GM18502 (cell line): ENCODE data around the gene TTC36.

Source experiments
- ATAC-seq: cut with Tn5 transposase; IDR thresholded peaks from one replicate; pipeline ENCODE4 v1.9.1; 2021; ENCODE audit warnings: mild to moderate bottlenecking; ENCODE audit not compliant: unreplicated experiment, poor library complexity

TTC36 gene

DNA sequence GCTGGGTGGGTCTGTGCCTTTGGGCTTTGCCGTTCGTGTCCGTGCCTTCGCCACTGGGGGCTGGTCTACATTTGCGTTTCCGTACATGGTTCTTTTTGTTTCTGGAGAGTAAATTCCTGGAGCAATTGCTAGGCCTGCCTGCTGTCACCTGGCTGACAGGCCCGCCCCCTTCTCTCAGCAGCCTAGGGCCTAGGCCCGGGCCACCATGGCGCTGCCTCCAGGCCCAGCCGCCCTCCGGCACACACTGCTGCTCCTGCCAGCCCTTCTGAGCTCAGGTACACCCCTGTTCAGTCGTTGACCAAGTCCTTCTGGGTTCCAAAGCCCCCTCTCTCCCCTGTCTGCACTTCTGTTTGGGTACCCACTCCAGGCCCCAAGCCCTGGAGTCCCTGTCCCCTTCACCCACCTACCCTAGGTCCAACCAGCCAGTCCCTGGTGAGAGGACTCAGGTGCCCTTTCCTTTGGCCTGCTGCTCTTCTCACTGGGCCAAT lies 4.4 kb downstream of the TTC36 start:
- ATAC-seq = peak; percentile 4

DNA sequence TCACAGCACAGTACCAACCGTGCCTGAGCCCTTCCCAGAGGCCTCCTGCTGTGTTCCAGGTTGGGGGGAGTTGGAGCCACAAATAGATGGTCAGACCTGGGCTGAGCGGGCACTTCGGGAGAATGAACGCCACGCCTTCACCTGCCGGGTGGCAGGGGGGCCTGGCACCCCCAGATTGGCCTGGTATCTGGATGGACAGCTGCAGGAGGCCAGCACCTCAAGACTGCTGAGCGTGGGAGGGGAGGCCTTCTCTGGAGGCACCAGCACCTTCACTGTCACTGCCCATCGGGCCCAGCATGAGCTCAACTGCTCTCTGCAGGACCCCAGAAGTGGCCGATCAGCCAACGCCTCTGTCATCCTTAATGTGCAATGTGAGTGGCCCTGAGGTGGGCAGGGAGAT lies 4.8 kb downstream of the TTC36 start:
- no peak for ATAC-seq

DNA sequence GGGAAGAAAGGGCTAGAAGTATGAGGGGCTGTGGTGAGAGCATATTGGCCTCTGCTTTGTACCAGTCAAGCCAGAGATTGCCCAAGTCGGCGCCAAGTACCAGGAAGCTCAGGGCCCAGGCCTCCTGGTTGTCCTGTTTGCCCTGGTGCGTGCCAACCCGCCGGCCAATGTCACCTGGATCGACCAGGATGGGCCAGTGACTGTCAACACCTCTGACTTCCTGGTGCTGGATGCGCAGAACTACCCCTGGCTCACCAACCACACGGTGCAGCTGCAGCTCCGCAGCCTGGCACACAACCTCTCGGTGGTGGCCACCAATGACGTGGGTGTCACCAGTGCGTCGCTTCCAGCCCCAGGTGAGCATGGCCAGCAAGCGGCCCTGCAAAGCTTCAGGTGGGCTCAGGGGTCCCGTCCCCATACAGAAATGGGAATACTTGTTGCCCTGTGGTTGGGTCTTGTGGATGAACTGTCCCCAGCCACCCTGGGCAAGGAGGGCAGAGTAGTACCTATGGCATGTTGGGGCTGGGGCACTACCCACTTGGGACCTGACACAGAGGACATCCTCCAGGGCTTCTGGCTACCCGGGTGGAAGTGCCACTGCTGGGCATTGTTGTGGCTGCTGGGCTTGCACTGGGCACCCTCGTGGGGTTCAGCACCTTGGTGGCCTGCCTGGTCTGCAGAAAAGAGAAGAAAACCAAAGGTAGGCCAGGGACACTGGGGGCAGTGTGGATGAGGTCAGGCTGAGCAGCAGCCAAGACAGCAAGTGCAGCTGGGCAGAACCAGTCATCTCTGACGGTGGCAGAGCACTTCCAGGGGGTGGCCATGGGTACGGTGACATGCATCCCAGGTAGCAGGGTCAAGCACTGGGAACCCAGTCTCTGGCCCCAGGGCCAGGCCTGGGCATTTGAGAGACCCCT lies 5.8 kb downstream of the TTC36 start:
- ATAC-seq = no peak

DNA sequence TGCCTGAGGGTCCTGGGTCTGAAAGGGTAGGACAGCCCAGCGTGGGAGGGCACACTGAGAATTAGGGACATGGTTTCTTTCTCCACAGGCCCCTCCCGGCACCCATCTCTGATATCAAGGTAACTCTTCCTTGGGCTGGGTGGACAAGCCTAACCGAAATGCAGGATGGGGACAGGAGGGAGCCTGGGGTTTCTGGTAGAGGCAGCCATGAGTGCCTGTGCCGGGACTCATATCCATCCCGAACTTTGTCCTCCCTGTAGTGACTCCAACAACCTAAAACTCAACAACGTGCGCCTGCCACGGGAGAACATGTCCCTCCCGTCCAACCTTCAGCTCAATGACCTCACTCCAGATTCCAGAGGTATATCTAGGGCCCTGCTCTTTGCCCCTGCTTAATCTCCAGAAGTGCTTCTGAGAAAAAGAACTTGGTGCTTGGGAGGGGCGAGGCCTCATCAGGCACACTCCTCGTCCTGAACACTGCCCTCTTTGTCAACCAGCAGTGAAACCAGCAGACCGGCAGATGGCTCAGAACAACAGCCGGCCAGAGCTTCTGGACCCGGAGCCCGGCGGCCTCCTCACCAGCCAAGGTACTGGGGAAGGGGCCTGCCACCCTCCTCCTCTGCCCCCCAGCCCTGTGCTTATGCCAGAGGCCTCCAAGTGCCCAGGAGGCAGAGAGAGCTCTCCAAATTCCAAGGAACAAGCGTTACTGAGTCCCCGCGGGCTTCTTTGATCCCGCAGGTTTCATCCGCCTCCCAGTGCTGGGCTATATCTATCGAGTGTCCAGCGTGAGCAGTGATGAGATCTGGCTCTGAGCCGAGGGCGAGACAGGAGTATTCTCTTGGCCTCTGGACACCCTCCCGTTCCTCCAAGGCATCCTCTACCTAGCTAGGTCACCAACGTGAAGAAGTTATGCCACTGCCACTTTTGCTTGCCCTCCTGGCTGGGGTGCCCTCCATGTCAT lies 6.8 kb downstream of the TTC36 start:
- ATAC-seq = no peak

DNA sequence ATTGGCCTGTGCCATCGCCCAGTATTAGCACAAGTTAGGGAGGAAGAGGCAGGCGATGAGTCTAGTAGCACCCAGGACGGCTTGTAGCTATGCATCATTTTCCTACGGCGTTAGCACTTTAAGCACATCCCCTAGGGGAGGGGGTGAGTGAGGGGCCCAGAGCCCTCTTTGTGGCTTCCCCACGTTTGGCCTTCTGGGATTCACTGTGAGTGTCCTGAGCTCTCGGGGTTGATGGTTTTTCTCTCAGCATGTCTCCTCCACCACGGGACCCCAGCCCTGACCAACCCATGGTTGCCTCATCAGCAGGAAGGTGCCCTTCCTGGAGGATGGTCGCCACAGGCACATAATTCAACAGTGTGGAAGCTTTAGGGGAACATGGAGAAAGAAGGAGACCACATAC lies 8.0 kb downstream of the TTC36 start:
- ATAC-seq = no peak

DNA sequence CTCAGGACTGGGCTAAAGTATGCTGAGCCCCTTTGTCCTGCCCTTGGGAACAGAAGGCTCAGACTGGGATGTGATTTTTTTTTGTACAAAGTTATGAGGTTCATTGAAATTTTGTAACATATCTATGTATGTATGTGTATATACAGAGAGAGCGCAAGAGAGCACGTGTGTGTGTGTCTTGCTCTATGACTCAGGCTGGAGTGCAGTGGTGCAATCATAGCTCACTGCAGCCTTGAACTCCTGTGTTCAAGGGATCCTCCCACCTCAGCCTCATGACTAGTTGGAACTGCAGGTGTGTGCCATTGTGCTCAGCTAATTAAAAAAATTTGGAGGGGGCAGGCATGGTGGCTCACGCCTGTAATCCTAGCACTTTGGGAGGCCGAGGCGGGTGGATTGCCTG lies 9.5 kb downstream of the TTC36 start:
- ATAC-seq = no peak

DNA sequence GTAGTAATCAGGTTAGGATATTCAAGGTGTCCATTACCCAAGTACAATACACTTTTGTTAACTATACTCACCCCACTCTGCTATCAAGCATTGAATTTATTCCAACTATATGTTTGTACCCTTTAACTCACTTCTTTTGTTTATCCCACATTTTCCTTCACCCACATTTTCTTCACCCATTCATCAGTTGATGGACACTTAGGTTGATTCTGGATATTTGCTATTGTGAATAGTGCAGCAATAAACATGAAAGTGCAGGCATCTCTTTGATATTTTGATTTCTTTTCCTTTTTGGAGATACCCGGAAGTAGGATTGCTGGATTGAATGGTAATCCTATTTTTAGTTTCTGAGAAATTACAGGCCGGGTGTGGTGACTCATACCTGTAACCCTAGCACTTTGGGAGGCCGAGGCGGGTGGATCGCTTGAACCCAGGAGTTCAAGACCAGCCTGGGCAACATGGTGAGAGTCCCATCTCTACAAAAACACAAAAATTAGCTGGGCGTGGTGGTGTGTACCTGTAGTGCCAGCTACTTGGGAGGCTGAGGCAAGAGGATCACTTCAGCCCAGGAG lies 10.2 kb downstream of the TTC36 start:
- ATAC-seq = no peak

DNA sequence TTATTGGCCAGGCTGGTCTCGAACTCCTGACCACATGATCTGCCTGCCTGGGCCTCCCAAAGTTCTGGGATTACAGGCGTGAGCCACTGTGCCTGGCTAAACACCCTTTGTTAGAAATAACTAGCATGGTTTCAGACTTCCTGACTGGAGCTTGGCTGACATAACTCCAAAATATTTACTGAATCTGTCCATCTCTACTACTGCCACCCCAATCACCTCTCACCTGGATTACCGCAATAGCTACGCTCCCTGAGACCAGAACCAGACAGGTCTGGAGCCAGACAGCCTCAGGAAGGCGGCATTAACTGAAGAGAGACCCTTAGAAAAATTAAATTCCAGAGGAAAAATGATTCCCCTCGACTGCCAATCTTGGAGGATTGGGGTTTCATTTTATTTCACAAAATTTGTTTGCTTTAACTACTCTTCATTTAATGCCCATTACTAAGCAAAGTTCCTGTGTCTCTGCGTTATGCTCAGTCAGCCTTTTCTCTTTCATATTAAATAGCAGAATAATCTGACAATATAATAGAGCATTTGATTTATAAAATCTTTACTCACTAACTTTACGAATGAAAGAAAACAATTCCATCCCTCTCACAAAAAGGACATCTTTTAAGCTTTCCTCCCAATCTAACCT lies 16.9 kb downstream of the TTC36 start:
- ATAC-seq = no peak

DNA sequence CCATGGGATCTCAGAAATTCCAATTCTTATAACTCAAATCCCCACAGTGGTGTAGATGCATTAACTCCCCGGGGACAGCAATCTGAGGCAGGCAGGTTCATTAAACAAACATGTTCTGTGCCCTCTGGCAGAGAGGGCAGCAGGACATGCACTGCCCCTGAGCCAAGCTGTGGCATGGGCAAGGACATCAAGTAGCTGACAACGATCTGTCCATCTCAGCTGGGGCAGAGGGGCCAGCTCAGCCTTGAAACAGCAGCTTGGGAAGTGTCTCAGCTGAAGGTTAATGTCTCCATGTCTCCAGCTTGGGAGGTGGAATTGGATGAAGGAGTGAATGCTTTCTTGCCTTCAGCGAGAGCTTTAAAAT lies 17.4 kb downstream of the TTC36 start:
- no peak for ATAC-seq

DNA sequence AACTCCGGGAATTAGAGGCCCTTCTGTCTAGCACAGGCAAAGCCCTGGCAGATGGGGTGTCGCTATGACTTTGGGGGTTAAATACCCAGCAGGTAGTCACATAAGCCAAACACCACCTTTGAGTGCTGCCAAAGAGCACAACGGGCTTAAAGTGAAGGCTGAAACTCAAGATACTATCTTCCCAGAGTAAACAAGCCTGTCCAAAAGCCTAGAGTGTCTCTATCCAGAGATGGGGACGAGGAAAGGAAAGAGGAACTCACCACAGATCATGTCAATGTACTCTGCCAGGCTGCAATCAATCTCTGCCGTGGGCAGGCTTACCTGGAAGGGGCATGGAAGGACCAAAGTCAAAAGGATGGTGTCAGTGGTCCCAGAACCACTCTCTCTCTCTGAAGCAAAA lies 18.3 kb downstream of the TTC36 start:
- no peak for ATAC-seq

DNA sequence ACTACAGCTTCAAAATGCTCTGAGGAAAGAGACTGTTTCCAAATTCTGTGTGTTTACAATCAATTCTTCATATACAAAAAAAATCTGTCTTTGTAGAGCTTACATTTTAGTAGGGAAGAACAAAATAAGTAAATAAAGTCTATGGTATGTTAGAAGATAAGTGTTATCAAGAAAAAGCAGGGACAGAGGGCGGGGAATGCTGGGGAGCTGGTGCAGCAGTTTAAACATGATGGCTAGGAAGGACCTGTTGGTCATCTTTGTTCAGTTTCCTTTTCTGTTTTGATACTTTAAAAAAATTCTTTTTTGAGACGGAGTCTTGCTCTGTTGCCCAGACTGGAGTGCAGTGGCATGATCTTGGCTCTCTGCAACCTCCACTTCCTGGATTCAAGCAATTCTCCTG lies 19.9 kb downstream of the TTC36 start:
- no peak for ATAC-seq

DNA sequence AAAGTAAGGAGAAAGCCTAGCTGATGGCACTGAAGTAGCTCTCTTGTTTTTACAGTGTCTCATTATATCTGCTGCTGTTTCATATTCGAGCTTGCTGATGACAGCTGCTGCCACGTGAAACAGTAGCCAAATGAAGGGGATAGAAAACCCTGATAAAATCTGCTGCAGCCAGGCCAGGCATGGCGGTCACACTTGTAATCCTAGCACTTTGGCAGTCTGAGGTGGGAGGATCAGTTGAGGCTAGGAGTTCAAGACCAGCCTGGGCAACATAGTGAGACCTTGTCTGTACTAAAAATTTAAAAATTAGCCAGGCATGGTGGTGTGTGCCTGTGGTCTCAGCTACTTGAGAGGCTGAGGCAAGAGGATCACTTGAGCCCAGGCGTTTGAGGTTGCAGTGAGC lies 25.1 kb downstream of the TTC36 start:
- no peak for ATAC-seq

DNA sequence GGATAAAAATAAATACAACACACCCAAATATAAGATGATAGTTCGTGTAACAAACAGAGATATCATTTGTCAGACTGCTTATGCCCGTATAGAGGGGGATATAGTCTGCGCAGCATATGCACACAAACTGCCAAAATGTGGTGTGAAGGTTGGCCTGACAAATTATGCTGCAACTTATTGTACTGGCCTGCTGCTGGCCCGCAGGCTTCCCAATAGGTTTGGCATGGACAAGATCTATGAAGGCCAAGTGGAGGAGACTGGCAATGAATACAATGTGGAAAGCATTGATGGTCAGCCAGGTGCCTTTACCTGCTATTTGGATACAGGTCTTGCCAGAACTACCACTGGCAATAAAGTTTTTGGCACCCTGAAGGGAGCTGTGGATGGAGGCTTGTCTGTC lies 33.5 kb downstream of the TTC36 start:
- no peak for ATAC-seq

DNA sequence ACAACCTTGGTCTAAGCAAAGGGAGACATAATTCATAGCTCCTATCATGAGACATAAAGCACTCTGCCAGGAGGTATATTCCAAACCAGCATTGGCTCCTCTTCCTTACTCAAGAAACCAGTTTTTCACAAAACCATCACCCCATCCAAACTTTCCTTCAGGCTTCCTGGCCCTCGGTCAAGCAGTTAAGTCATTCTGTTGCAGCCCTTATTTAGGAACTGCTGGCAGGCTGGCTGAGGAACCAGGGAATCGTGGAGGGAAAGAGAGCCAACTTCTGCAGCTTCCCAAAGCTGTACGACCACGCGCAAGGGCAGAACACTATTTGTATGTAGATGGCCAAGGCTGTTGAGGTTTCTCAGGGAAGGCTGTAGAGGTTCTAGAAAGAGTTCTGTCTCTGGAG lies 37.8 kb downstream of the TTC36 start:
- no peak for ATAC-seq

DNA sequence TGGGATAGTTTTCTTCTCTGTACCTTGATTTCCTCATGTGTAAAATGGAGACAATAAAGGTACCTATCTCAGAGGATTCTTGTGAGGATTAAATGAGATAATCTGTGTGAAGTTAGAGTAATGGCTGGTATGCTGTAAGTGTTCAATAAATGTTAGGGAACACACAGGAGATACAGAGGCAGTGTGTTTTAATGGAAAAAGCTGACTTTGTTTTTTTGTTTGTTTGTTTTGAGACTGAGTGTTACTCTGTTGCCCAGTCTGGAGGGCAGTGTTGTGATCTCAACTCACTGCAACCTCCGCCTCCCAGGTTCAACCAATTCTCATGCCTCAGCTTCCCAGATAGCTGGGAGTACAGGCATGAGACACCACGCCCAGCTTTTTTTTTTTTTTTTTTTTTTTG lies 42.4 kb downstream of the TTC36 start:
- no peak for ATAC-seq

DNA sequence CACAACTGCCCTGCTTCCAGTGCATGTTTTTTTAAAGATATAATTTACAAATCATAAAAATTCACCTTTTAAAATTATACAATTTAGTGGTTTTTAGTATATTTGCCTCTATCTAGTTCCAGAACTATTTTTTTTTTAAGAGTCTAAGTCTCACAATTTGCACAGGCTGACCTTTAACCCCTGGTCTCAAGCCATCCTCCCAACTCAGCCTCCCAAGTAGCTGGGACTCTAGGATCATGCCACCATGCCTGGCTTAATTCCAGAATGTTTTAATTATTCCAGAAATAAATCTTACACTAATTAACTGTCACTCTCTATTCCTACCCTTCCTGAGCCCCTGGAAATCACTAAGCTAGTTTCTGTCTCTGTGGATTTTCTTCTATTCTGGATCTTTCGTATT lies 43.5 kb downstream of the TTC36 start:
- ATAC-seq = no peak

DNA sequence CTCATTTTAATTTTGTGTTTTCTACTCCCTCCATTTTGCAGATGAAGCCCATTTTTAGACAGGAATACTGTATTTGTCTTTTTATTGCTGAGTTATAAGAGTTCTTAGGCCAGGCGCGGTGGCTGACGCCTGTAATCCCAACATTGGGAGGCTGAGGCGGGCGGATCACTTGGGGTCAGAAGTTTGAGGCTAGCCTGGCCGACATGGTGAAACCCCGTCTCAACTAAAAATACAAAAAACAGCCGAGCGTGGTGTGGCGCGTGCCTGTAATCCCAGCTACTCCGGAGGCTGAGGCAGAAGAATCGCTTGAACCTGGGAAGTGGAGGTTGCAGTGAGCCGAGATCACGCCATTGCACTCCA lies 44.4 kb downstream of the TTC36 start:
- ATAC-seq = peak; percentile 16

DNA sequence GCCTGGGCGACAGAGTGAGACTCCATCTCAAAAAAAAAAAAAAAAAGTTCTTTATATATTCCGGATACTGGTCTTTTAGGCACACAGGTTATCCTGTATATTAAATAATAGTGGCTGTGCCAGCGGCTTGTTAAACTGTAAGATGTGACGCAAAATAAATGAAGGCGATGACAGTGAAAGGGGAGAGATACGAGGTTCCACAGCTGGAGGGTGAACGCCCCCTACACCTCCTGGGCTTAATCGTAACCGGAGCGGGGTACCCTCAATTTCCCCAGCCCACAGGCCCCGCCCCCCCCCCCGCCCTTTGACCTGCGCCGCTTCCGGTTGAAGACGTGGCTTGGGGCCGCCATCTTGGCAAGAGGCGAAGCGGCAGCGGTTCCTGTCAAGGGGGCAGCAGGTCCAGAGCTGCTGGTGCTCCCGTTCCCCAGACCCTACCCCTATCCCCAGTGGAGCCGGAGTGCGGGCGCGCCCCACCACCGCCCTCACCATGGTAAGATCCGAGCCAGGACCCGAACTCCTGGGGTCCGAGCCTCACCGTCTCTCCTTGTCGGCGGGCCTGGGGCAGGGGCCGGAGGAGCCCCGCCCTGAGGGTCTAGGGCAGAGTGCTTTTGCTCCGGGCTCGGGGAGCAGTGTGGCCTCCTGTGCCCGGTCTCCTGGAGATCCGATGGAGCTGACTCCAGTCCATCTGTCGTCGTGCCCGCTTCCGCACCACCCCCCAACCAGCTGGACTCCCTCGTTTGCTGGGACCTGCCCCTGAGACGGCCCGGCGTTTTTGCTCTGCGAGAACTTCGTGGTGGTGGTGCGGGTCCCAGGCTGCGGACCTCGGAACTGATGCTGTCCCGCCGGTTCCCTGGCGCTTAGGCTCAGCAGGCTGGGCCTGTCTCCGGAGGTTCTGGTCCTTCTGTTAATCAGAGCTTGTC lies 45.0 kb downstream of the TTC36 start, which contains the start of gene ARCN1:
Gene ARCN1 (plus strand): TSS at position 349 of the 920 bp plus-strand sequence. CDS start 139 bp downstream, at position 488.
- ATAC-seq = peak; percentile 76

DNA sequence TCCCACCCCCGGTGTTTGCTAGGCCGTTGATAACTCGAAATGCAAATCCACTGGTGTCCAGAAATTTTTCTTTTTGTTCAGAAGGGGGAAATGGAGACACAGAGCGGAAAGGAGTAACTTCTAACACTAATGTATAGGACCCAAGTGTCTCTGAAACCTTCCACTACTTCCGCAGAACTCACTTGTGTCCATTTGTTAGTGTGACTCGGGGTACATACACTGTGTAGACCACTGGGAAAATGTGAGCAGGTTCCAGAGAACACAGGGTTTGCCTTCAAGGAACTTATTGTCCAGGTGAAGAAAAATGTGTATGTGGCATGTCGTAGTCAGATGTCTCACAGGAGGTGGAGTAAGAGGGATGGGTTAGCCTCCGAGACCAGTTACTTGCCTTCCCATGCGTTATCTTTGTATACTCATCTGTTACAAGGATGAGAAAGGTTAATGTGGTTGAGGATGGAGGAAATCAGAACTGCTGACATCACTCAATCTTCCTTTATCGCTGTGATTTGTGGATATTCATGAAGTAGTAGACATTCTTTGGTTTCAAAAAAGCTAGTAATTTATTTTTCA lies 45.8 kb downstream of the TTC36 start:
- no peak for ATAC-seq
